ENCODE data around the gene RTN4IP1. TPM values are rescaled to one million over a fixed set of nuclear protein-coding genes. Genes with fewer than 3 reads are reported as not detected.
"Not testable (repeated sequence)": the region's sequence is repeated elsewhere in the genome, so short reads cannot be mapped to it uniquely, and the experiment has no call there.

Gene RTN4IP1
- total and polyA plus RNA-seq, 2 donors, result 3.6 to 4.3 TPM

DNA sequence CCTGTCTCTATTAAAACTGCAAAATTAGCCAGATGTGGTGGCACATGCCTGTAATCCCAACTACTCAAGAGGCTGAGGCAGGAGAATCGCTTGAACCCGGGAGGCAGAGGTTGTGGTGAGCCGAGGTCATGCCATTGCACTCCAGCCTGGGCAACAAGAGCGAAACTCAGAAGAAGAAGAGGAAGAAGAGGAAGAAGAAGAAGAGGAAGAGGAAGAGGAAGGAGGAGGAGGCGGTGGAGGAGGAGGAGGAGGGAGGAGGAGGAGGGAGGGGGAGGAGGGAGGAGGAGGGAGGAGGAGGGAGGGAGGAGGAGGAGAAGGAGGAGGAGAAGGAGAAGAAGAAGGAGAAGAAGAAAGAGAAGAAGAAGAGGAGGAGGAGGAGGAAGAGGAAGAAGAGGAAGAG is 40.4 kb downstream of the RTN4IP1 start:
- not testable (repeated sequence) for H3K27ac ChIP-seq (ENCODE audit: low read depth); DNase-seq (ENCODE audit: extremely low spot score); H3K4me3 ChIP-seq (ENCODE audit: low read depth, low read length); H3K4me1 ChIP-seq (ENCODE audit: insufficient read depth); H3K36me3 ChIP-seq (ENCODE audit: insufficient read depth)
- WGBS, result 87% methylated on average over 4 of the region's 5 CpGs

DNA sequence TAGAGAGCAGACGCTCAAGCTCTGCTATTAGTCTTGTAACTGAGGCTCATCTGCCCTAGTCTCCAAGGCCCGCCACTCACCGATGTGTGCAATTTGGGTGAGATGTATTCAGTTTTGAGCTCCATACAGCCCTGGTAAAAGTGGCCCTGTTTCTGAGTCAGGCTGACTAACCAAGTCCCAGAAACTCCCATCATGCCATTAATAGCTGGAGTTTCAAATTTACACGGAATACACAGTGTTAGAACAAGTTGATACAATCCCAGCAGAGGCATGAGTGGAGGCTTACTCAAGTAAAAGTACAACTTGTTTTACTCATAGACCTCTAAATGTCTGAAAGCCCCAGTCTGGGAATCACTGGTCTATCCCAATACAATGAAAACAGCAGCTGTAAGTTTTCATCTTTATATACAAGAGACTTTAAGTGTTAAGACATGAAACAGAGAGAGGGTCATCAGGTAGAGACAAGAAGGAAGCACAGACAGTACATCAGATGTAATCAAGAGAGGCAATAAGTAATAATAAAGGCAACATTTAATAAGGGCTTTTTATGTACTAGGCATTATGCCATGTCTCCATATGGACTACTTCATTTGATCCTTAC is 42.4 kb downstream of the RTN4IP1 start:
- peak; percentile 53 for DNase-seq (ENCODE audit: extremely low spot score)
- H3K36me3 ChIP-seq (ENCODE audit: insufficient read depth), result no peaks in the 10 kb centered on the region
- H3K27ac ChIP-seq (ENCODE audit: low read depth), result no peak overlapping the region
- H3K4me3 ChIP-seq (ENCODE audit: low read depth, low read length), result no peak overlapping the region
- 88% methylated on average over 4 of the region's 4 CpGs for WGBS
- H3K4me1 ChIP-seq (ENCODE audit: insufficient read depth), result no peaks in the 10 kb centered on the region

DNA sequence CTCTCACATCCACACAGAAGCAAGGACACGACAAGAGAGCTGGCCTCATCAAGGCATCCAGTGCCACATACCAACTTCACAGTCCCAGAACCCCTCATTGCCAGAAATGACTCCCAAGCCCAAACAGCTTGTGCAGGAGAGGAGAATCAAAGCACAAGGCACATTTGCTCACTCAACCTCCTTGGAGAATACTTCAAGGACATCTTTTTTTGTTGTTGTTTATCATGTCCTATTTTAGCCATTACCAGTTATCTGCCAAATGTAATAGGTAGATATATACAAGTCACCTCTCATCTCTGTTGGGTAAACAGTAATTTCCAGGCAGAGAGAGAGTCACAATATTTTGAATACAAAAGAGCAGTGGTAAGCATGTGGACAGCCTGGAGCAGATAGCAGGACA is 47.8 kb downstream of the RTN4IP1 start:
- no peak overlapping the region for H3K27ac ChIP-seq (ENCODE audit: low read depth)
- no peaks in the 10 kb centered on the region for H3K36me3 ChIP-seq (ENCODE audit: insufficient read depth)
- no peaks in the 10 kb centered on the region for H3K4me1 ChIP-seq (ENCODE audit: insufficient read depth)
- 81% methylated on average over 1 of the region's 1 CpG for WGBS
- no peak for DNase-seq (ENCODE audit: extremely low spot score)
- no peak overlapping the region for H3K4me3 ChIP-seq (ENCODE audit: low read depth, low read length)

DNA sequence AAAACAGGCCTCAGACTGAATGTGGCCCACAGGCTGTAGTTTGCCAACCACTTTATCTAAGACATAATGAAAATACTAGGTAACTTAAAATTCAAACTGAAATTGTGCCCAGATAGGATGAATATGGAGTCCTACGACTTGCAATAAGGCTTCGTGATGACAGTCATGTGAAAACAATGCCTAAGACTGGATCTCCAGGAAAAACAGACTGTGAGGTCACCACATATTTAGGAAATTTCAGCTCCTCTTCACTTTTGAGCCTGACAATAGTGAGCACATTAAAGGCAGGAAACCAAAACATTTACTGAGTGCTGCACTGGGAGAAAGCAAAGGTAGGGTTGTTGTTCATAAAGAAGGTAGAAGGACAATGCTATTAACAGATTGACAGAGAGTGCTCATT is 50.0 kb downstream of the RTN4IP1 start:
- no peaks in the 10 kb centered on the region for H3K4me1 ChIP-seq (ENCODE audit: insufficient read depth)
- peaks cover 1% of the 10 kb centered on the region for H3K36me3 ChIP-seq (ENCODE audit: insufficient read depth)
- 85% methylated on average over 2 of the region's 2 CpGs for WGBS
- DNase-seq (ENCODE audit: extremely low spot score), result no peak
- no peak overlapping the region for H3K27ac ChIP-seq (ENCODE audit: low read depth)
- no peak overlapping the region for H3K4me3 ChIP-seq (ENCODE audit: low read depth, low read length)

DNA sequence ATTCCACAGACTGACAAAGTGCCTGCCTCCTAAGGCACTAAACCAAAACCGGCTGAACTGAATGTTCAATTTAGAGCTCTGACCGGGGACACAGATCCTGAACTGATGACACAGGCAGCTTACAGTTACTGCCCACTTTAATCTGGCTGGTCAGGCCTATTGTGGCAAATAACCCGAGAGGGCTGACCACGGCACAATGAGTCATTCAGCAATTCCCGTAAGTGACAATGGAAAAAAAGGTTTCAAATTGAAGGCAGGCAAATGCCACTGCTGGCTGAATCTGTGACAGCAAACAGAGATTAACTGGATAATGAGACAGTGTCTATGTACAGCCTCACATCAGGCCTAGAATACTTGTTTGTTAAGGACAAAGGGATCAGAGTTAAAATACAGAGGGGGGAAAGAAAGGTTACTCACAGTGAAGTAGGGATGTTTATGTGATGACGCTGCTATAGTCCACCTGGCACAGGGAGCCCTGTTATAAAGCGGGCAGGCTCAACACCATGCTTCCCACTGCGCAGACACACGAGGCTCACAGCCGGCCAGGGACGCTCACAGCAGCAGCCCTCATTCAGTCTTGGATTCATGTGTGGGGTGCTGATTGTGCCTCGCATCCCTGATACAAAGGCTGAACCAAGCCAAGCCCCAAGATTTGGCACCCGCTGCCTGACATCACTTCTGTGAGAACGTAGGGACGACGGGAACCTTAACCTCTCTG is 54.4 kb downstream of the RTN4IP1 start:
- Histone ChIP-seq H3K4me1 (ENCODE audit: insufficient read depth) (no peaks in the 10 kb centered on the region), H3K36me3 (ENCODE audit: insufficient read depth) (peaks cover 1% of the 10 kb centered on the region), H3K27ac (ENCODE audit: low read depth) (no peak overlapping the region), H3K4me3 (ENCODE audit: low read depth, low read length) (no peak overlapping the region)
- 86% methylated on average over 16 of the region's 16 CpGs for WGBS
- DNase-seq (ENCODE audit: extremely low spot score), result no peak

DNA sequence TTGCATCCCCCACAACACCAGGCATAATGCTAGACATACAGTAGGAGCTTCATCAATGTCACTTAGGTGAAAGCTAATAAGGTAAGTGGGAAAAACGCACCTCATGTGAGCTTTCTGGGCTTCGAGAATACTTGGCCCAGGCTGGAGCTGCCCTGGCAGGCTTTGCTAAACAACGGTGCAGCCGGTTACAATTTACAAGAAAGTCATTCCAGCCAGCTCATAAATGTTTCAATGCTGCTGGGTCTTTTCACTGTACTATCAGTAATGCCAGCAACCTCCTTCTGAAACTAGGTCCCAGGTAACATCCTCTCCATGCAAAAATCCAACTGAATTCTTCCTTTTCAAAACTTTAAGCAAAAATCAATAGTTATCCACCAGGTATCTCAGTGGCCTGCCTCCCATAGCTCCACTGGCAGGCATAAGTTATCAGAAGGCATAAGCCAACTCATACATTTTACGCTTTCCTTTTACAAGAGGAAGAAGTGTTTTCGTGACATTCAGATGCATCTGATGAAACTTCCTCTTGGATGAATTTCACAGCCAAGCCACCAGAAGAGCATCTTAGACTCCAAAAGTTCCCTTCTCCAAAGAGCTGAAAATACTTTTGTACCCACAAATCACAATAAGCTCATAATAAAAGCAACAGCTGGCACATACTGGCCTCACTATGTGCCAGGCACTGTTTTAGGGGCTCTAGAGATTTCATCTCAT is 56.3 kb downstream of the RTN4IP1 start:
- 35% methylated on average over 6 of the region's 6 CpGs for WGBS
- no peaks in the 10 kb centered on the region for H3K4me1 ChIP-seq (ENCODE audit: insufficient read depth)
- no peak for DNase-seq (ENCODE audit: extremely low spot score)
- no peak overlapping the region for H3K4me3 ChIP-seq (ENCODE audit: low read depth, low read length)
- no peak overlapping the region for H3K27ac ChIP-seq (ENCODE audit: low read depth)
- H3K36me3 ChIP-seq (ENCODE audit: insufficient read depth), result peaks cover 1% of the 10 kb centered on the region

DNA sequence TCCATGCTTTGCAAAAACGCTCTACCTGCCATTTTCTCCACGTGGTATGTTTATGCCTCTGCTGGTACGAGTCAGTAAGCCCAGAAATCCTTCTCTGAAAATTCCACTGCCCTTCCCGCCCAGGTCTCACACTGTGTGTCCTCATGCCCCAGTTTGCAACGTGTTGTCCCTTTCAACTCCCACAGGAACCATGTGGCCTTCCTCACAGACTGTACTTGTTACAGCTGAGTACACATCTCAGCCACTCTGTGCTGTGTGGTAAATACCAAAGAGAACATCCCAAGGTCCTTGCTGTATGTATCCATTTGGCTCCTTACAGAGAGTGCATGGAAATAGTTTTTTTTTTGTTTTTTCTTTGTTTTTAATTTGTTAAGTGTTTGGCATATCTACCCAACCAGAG is 56.9 kb downstream of the RTN4IP1 start:
- H3K36me3 ChIP-seq (ENCODE audit: insufficient read depth), result peaks cover 3% of the 10 kb centered on the region
- no peak overlapping the region for H3K27ac ChIP-seq (ENCODE audit: low read depth)
- 74% methylated on average over 5 of the region's 5 CpGs for WGBS
- no peaks in the 10 kb centered on the region for H3K4me1 ChIP-seq (ENCODE audit: insufficient read depth)
- no peak overlapping the region for H3K4me3 ChIP-seq (ENCODE audit: low read depth, low read length)
- no peak for DNase-seq (ENCODE audit: extremely low spot score)

DNA sequence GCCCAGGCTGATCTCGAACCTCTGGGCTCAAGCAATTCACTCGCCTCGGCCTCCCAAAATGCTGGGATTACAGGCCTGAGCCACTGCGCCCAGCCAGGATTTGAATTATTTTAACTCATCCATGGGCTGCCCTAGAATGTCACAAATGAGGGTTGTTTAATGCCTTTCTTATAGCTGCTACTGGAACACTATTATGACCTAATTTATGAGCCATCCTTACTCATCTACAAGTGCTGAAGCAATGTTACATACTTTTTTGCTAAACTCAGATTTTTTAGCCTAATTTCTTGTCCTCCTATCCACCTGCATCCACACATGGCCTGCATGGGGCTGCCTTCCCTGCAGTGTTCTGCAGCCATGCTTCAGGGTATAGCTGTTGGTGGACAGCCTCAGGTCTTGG is 59.9 kb downstream of the RTN4IP1 start:
- WGBS, result 96% methylated on average over 4 of the region's 4 CpGs
- Histone ChIP-seq H3K4me1 (ENCODE audit: insufficient read depth) (no peaks in the 10 kb centered on the region), H3K36me3 (ENCODE audit: insufficient read depth) (peaks cover 3% of the 10 kb centered on the region), H3K4me3 (ENCODE audit: low read depth, low read length) (no peak overlapping the region), H3K27ac (ENCODE audit: low read depth) (no peak overlapping the region)
- DNase-seq (ENCODE audit: extremely low spot score), result no peak

DNA sequence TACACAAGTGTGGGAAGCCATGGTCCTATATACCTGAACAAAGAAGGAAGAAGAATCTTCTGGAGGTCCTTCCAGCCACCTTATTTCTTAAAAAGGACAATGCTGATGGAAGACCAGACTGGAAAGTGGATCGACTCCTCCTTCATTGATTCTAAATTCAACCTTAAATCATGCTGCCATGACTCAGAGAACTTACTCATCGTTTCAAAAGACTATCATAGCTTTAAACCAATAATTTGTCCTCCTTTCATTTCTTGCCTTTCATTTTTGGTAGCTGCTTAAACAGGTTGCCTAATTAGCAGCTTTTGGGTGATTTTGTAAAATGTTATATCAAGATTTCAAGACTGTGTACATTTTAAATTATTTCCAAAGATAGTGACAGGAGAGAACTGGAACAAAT is 60.8 kb downstream of the RTN4IP1 start:
- H3K4me1 ChIP-seq (ENCODE audit: insufficient read depth), result no peaks in the 10 kb centered on the region
- WGBS, result 81% methylated on average over 2 of the region's 2 CpGs
- H3K27ac ChIP-seq (ENCODE audit: low read depth), result no peak overlapping the region
- no peak for DNase-seq (ENCODE audit: extremely low spot score)
- H3K4me3 ChIP-seq (ENCODE audit: low read depth, low read length), result no peak overlapping the region
- H3K36me3 ChIP-seq (ENCODE audit: insufficient read depth), result peaks cover 3% of the 10 kb centered on the region

DNA sequence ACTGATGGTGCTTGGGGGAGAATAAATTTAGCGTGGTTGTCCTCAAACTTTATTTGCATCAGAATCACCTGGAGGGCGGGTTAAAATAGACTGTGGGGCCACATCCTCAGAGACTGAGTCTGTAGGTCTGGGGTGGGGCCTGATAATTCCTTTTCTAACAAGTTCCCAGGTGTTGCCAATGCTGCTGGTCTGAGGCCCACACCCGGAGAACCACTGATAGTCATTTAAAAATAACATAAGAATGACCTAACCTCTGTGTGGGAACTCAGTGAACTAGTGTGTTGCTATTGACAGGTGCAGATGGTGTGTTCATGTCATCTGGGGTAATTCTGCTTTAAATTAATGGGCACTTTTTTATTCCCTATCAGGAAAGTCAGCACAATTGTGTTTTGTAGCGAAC is 64.8 kb downstream of the RTN4IP1 start:
- 81% methylated on average over 4 of the region's 4 CpGs for WGBS
- Histone ChIP-seq H3K4me1 (ENCODE audit: insufficient read depth) (no peaks in the 10 kb centered on the region), H3K4me3 (ENCODE audit: low read depth, low read length) (no peak overlapping the region), H3K36me3 (ENCODE audit: insufficient read depth) (peaks cover 3% of the 10 kb centered on the region), H3K27ac (ENCODE audit: low read depth) (no peak overlapping the region)
- DNase-seq (ENCODE audit: extremely low spot score), result no peak

DNA sequence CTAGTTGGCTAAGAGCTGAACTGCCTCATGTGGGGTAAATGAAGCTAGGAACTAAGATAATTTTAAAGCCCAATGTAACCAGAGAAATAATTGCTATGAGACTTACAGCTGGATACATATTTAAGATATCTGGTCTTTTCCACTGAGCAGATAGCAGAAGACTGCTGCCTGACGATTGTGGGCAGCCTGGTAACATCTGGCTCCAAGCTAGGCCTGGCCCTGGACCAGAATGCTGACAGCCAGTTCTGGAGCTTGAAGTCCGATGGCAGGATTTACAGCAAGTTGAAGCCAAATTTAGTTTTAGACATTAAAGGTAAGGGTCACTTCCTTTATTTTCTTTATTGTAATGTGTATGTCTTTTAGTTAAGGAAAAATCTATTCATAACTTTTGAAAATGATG is 65.7 kb downstream of the RTN4IP1 start:
- WGBS, result 50% methylated on average over 2 of the region's 2 CpGs
- no peak for DNase-seq (ENCODE audit: extremely low spot score)
- no peak overlapping the region for H3K27ac ChIP-seq (ENCODE audit: low read depth)

DNA sequence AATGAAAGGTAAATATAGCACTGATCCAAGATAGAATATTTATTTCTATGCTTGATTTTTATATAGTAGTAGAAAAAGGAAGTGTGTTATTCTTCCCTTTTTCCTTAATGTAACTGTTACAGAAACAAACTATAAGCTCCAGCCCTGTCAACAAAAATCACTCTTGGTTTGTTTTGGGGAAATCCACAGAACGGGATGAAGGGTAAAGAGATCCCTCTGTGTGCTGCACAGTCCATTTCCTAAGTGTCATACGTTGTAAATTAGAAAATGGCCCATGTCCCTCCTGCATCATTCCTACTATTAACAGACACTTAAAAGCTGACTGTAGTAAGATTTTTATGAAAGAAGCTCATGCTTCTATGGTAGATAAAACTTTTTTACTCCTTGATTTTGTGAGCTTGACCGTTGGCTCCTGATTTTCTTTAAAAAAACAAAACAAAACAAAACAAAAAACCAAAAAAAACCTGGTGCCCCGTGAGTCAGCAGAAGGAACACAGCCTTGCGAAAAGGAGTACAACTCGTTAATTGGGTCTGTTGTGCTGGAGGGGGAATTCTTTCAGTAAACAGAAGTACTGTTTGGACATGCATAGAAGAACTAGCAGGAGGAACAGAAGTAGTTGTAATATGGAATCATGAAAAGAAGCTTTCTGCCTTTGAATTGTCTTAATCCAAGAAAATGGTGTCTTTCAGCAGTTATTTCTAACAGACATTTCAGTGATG is 67.5 kb downstream of the RTN4IP1 start:
- H3K4me1 ChIP-seq (ENCODE audit: insufficient read depth), result no peaks in the 10 kb centered on the region
- no peak overlapping the region for H3K4me3 ChIP-seq (ENCODE audit: low read depth, low read length)
- peak overlapping the region; percentile 29 for H3K27ac ChIP-seq (ENCODE audit: low read depth)
- WGBS, result 49% methylated on average over 6 of the region's 6 CpGs
- DNase-seq (ENCODE audit: extremely low spot score), result no peak
- no peaks in the 10 kb centered on the region for H3K36me3 ChIP-seq (ENCODE audit: insufficient read depth)

More for the DNA sequence above, 65.7 kb downstream of the RTN4IP1 start:
- Histone ChIP-seq H3K4me1 (ENCODE audit: insufficient read depth) (no peaks in the 10 kb centered on the region), H3K4me3 (ENCODE audit: low read depth, low read length) (no peak overlapping the region), H3K36me3 (ENCODE audit: insufficient read depth) (peaks cover 3% of the 10 kb centered on the region)

DNA sequence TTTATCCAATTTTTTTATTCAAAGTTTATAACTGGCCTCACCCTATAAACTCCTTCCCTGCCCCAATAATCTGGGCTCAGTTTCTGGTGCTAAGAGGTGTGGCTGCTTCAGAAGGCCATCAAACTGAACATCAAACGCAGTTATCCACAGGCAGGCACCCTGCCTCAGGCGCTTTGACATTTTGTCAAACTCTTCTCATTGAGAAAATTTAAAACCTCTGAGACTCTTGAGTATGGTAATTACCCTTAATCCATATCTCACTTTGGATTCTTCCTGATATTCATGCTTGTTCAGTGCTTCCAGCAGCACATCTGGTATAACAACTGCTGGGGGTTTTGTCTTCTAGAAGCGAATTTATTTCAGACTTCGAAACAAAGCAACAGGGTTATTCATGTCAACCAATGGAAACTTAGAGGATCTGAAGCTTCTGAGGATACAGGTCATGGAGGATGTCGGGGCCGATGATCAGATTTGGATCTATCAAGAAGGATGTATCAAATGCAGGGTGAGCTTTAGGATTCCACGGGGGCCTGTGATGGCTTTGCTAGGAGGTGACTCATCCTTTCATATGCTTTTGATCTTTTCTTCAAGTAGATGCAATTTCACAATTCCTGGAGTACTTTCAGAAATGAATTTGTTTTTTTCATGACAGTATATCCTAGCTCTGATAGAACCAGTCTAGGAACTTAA is 68.2 kb downstream of the RTN4IP1 start:
- Histone ChIP-seq H3K36me3 (ENCODE audit: insufficient read depth) (no peaks in the 10 kb centered on the region), H3K4me1 (ENCODE audit: insufficient read depth) (no peaks in the 10 kb centered on the region), H3K27ac (ENCODE audit: low read depth) (peak overlapping the region; percentile 29), H3K4me3 (ENCODE audit: low read depth, low read length) (no peak overlapping the region)
- DNase-seq (ENCODE audit: extremely low spot score), result no peak
- 79% methylated on average over 7 of the region's 7 CpGs for WGBS

Data from urinary bladder (tissue), 4 donors.